Measurements from ENCODE around the gene BOC. TPM values are rescaled to one million over a fixed set of nuclear protein-coding genes. Genes with fewer than 3 reads are reported as not detected.

BOC gene
- total RNA-seq, 2 donors from 2014 or later = 0.66 TPM; not detected in 1

DNA sequence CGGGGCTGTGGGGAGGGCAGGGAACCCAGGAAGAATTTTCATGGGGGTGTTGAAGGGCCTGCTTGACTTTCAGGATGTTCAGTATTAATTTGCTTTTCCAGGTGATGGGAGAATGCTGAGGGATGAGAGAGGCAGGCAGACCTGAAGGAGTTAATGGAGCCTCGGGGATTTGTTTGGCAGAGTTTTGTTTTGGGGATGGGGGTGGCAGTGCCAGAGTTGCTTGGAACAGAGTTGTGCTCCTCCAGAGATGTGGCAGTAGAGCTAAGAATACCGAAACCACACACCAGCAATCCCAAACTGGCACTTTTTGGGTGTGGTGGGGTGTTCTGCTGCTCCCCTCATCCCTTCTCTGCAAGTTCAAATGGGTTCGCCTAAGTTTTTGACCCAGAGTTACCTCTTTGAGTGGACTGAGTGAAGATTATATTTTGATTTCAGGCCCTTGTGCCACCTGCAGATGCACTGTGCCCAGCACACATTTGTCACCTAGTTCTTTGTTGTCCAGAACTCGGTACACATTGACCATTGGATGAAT is 1.6 kb downstream of the BOC start:
- H3K27me3 Mint-ChIP-seq = peaks cover 60% of the 10 kb centered on the region
- H3K4me3 Mint-ChIP-seq = peak overlapping the region; percentile 23
- no peak overlapping the region for H3K27ac Mint-ChIP-seq
- H3K9me3 Mint-ChIP-seq = no peaks in the 10 kb centered on the region
- H3K36me3 Mint-ChIP-seq (ENCODE audit: low read depth) = peaks cover 6% of the 10 kb centered on the region
- H3K4me1 Mint-ChIP-seq = peaks cover 9% of the 10 kb centered on the region
- ATAC-seq (replicated peaks) = no peak

DNA sequence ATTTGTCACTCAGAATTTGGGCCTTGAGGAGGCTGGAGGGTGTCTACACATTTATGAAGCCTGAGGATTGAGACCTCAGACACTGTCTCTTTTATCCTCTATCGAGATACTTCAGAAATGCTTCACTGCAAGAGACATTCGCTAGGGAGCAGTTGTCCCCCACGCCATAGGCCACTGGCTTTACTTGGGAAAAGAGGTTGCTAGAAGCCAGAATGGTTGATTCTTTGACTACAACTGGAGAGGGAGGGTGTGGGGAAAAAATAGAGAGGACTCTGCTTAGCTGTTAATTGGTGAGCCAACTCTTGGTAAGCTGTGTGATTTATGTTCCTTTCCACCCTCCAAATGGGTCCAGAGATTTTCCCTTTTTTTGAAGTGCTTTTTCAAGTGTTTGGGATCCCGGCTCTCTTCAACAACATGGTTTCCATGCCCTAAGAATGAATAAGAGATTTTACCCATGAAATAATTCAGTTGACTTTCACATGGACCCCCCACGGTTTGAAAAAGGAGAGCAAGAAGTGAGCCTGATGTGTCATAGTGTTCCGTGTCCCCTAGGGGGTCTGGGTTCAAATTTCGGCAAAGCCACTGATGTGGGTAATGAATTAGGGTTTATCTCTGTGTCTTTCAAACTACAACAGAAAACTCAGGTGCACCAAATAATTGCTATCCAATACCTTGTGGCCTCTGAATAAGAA is 2.7 kb downstream of the BOC start:
- Mint-ChIP-seq H3K4me3 (no peak overlapping the region), H3K36me3 (ENCODE audit: low read depth) (peaks cover 6% of the 10 kb centered on the region), H3K9me3 (no peaks in the 10 kb centered on the region), H3K27me3 (peaks cover 56% of the 10 kb centered on the region), H3K27ac (no peak overlapping the region), H3K4me1 (peaks cover 9% of the 10 kb centered on the region)
- ATAC-seq (replicated peaks) = no peak

DNA sequence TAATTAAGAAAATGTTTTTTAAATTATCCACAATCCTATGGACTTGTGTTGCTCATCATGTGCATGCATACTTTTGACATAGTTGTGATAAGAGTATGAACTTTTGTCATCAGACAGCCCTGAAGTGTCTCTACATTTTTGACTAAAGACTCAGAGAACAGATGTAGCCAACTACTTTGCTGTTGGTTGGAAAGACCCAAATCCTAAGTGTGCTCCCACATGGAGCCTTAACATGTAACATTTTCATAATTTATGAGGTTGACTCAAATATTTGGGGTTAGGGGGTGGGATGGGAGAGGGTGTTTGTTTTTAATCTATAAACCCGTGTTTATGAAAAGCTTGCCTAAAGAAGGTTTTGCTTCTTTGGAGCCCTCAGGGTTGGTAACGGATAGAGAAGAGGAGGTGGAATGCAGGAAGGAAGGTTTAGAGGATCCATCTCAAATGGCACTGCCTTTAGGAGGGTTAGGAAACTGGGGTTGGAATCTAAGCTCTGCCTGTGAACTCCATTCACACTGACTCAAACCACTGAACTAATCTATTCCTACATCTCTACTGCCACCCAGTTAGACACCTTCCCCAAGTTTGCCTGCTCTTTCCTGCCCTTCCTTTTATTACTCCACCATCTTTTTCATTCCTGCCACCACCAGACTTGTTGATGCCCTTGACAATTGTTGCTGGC is 3.7 kb downstream of the BOC start:
- H3K9me3 Mint-ChIP-seq = no peaks in the 10 kb centered on the region
- peaks cover 49% of the 10 kb centered on the region for H3K27me3 Mint-ChIP-seq
- peaks cover 6% of the 10 kb centered on the region for H3K36me3 Mint-ChIP-seq (ENCODE audit: low read depth)
- peaks cover 9% of the 10 kb centered on the region for H3K4me1 Mint-ChIP-seq
- no peak overlapping the region for H3K4me3 Mint-ChIP-seq
- ATAC-seq (replicated peaks) = no peak
- no peak overlapping the region for H3K27ac Mint-ChIP-seq

DNA sequence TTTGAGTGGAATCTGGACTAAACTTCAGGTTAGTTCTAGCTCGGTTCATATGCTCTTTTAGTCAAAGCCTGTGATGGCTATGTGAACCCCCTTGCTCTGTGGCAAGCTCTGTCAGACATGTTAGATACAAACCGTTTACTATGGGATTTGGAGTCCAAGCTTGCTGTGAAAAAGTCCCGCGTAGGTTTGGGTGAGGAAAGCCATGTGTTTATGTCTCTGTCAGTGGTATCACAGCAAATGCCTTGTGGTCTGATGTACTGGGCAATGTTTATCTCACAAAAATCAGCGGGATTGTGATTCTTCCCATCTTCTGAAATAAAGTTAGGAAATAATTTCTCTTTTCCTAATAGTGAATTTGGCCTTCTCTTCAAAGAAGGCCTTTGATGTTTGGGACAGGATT is 5.0 kb downstream of the BOC start:
- Mint-ChIP-seq H3K9me3 (no peaks in the 10 kb centered on the region), H3K36me3 (ENCODE audit: low read depth) (no peaks in the 10 kb centered on the region), H3K4me3 (no peak overlapping the region), H3K4me1 (peaks cover 5% of the 10 kb centered on the region), H3K27ac (no peak overlapping the region), H3K27me3 (peaks cover 50% of the 10 kb centered on the region)
- no peak for ATAC-seq (replicated peaks)

DNA sequence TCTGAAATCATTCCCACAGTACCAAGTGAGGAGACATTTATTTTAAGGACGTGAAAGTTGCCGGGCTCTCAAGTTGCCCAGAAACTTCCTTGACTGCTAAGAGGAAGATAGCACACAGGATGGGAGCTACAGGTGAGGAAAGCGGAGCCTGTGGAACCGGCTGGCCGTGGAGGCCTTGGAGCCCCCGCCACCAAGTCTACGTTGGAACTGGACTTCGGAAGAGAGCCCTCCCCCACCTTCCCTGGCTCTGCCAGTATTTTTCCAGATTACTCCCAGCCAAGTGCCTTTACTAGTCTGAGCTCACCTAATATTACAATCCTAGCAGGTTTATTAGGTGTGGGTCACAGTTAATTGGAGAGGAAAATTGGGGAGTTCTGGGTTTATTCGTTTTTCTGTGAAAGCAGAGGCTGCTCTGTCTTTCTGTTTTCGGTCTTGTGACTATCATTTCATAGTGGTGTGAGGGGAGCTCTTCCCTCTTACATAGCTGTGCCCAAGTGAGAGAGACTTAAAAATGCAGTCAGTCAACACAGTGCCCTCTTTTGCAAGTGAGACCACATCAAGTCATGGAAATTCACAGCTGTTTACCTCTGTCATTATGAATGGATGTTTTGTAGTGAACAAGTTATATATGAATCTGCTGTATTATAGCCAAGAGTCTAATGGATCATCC is 6.8 kb downstream of the BOC start:
- H3K4me3 Mint-ChIP-seq = no peak overlapping the region
- no peaks in the 10 kb centered on the region for H3K9me3 Mint-ChIP-seq
- H3K4me1 Mint-ChIP-seq = no peaks in the 10 kb centered on the region
- ATAC-seq (replicated peaks) = no peak
- H3K27me3 Mint-ChIP-seq = peaks cover 41% of the 10 kb centered on the region
- H3K27ac Mint-ChIP-seq = no peak overlapping the region
- H3K36me3 Mint-ChIP-seq (ENCODE audit: low read depth) = no peaks in the 10 kb centered on the region

DNA sequence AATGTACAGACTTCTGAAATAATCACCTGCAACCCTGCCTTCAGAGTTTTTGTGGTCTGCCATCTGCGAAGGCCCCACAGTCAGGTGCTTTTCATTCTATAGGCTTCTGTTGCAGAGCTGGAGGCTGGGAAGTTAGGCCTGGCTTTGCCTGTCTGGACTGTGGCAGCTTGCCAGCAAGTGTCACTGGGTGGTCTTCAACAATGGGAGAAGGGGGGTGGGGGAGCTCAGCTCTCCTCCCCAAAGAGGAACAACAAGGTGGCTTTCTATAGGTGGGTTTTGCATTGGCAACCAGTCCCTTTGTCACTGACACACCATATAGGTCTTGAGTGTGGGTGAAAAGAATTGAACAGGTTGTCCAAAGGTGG is 7.3 kb downstream of the BOC start:
- ATAC-seq (replicated peaks) = no peak
- Mint-ChIP-seq H3K27me3 (peaks cover 35% of the 10 kb centered on the region), H3K36me3 (ENCODE audit: low read depth) (no peaks in the 10 kb centered on the region), H3K27ac (no peak overlapping the region), H3K9me3 (no peaks in the 10 kb centered on the region), H3K4me1 (no peaks in the 10 kb centered on the region), H3K4me3 (no peak overlapping the region)

DNA sequence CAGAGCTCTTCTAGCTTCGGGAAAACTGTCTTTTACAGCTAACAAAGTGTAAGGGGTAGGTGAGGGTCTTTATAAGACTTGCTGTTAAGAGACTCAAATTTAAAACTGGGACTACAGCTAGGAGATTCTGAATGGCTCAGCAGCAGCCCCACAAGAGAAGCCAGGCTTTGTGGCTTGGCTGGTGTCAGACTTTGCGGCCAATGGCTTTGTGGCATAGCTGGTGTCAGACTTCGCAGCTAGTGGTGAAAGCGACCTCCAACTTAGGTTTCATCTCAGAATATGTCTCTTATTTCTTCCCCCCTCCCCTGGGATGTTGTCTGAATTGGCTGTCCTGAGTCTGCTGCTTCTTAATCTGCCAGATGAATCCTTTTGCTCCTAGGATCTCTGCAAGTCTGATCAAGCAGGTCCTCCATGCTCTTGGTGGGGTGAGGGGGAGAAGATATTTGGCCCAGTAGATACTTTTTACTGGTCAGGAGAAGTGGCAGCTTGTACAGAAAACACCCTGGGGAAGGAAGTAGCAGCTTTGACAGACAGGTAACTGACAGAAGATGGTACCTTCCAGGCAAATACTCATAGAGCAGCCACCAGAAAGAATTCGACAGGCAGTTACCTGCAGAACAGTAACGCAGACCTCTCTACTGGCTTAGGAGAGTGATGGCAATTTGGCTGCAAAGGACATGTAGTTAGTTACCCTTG is 8.4 kb downstream of the BOC start:
- peaks cover 32% of the 10 kb centered on the region for H3K27me3 Mint-ChIP-seq
- H3K4me1 Mint-ChIP-seq = no peaks in the 10 kb centered on the region
- no peak overlapping the region for H3K4me3 Mint-ChIP-seq
- no peak for ATAC-seq (replicated peaks)
- no peak overlapping the region for H3K27ac Mint-ChIP-seq
- H3K9me3 Mint-ChIP-seq = no peaks in the 10 kb centered on the region
- no peaks in the 10 kb centered on the region for H3K36me3 Mint-ChIP-seq (ENCODE audit: low read depth)

DNA sequence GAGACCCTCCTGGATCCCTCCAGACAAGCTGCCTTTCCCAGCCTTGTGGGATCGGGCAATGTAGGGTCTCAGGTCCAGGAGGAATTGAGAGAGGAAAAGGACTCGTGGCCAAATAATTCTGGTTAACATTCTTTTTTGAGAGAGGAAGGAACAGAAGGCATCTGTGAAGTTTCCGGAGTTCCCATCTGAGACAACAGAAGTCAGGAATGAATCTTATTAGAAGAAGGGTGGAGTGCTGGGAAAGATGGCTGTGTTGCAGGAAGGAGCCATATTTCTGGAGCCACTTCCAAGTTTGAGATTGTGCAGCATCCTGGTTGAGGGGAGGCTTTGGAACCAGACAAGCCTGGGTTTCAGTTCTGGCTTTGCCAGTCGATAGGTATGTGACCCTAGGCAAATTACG is 9.4 kb downstream of the BOC start:
- no peaks in the 10 kb centered on the region for H3K4me1 Mint-ChIP-seq
- no peaks in the 10 kb centered on the region for H3K9me3 Mint-ChIP-seq
- no peak overlapping the region for H3K4me3 Mint-ChIP-seq
- H3K36me3 Mint-ChIP-seq (ENCODE audit: low read depth) = no peaks in the 10 kb centered on the region
- H3K27me3 Mint-ChIP-seq = peaks cover 26% of the 10 kb centered on the region
- ATAC-seq (replicated peaks) = no peak
- H3K27ac Mint-ChIP-seq = no peak overlapping the region

DNA sequence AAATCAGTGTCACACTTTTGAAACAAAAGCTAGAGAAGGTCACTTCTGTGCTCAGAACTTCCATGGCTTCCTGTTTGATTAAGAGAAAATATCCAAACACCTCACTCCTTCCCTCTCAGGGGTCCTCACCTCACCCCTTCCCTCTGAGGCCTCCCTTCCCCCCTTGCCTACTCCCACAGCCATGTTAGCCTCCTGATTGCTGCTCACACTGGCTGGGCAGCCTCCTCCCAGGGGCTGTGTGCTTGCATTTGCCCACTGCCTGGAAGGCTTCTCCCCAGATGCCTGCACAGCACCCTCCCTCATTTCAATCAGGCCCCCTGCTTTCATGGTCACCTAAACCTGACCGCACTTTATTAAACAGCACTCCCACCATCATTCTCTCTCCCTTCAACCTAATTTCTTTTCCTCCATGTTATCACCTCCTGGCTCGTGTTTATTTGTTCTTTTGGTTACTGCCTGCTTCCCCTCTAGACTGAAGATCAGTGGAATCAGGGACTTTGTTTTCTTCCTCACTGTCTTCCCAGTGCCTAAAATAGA is 10.4 kb downstream of the BOC start:
- H3K36me3 Mint-ChIP-seq (ENCODE audit: low read depth) = no peaks in the 10 kb centered on the region
- H3K27me3 Mint-ChIP-seq = peaks cover 20% of the 10 kb centered on the region
- no peaks in the 10 kb centered on the region for H3K9me3 Mint-ChIP-seq
- H3K4me3 Mint-ChIP-seq = no peak overlapping the region
- no peak for ATAC-seq (replicated peaks)
- no peaks in the 10 kb centered on the region for H3K4me1 Mint-ChIP-seq
- H3K27ac Mint-ChIP-seq = no peak overlapping the region

DNA sequence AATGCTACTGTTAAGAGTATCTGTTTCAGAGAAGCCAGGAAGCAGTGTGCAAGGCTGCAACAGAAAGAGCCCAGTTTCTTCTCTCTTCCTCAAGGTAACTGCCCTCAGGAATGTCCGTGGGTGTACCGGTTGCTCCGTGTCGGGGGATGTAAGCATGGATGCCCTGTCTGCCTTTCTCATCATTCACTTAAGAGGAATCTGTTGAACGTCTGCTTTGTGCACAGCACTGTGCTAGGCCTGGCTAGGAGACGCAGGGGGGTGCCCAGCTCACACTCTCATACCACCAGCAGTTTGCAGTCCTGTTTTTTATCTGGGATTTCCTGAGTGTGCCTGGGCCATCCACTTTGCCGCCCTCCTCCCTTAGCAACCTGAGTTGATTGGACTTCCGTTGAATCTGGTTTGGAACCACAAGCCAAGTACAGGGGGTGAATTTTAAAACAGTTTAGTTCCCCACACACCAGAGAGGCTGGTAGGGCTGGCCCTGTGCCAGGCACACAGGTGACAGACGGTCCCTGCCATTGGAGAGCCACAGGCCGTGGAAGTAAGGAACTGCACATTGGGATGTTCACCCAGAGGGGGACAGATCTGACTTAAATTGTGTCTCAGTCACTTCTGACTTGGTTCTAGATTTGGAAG is 11.2 kb downstream of the BOC start:
- Mint-ChIP-seq H3K4me3 (no peak overlapping the region), H3K36me3 (ENCODE audit: low read depth) (no peaks in the 10 kb centered on the region), H3K27ac (no peak overlapping the region), H3K27me3 (peaks cover 20% of the 10 kb centered on the region), H3K9me3 (no peaks in the 10 kb centered on the region), H3K4me1 (no peaks in the 10 kb centered on the region)
- no peak for ATAC-seq (replicated peaks)

DNA sequence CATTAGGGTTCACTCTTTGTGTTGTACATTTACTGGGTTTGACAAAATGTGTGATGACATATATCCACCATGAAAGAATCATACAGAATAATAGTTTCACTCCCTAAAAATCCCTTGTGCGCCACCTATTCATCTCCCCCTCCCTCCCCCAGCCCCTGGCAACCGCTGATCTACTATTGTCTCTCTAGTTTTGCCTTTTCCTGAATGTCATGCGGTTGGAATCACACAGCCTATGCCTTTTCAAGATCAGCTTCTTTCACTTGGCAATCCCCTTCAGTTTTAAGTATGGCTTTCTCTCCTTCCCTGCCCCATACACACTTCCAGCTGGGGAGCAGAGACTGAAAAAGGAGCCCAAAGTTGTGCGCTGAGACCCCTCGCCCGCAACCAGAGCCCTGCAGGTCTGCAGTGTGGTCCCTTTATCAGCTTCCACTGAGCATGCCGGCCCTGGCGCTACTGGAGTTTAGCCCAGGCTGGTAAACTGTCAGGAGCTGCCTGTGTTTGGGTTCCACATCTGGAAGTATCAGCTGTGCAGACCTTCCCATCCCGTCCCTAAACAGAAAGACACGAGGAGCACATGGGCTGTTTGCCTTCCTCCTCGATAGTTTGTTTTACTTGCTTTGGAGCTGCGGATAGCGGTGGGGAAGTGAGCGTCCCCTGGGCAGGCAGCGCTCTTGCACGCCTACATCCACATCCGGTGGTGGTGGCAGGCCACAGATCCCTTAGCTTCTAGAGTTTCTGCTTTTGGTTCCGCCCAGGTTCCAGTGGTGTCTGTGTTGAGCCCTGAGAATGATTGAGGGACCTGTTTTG is 12.3 kb downstream of the BOC start:
- Mint-ChIP-seq H3K36me3 (ENCODE audit: low read depth) (no peaks in the 10 kb centered on the region), H3K4me3 (no peak overlapping the region), H3K9me3 (no peaks in the 10 kb centered on the region), H3K4me1 (no peaks in the 10 kb centered on the region), H3K27ac (no peak overlapping the region), H3K27me3 (peaks cover 17% of the 10 kb centered on the region)
- ATAC-seq (replicated peaks) = peak; percentile 64

DNA sequence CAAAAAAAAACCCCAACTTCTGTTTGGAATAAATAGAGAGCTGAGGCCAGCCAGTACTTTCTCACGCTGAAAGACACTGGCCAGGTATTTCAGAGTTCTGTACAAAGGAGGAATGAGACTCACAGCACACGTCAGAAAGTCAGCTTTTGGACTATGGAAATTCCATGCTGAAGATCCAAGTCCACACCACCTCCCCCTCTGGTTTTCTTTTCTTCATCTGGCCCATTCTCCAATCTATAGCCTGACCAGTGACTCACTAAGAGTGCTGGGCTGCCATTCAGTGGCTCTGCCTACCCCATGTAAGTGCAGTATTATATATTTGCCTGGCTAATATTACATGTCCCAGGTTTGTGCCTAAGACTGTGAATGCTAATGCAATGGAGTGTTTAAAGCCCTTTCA is 13.9 kb downstream of the BOC start:
- no peaks in the 10 kb centered on the region for H3K9me3 Mint-ChIP-seq
- no peak overlapping the region for H3K27ac Mint-ChIP-seq
- H3K36me3 Mint-ChIP-seq (ENCODE audit: low read depth) = no peaks in the 10 kb centered on the region
- ATAC-seq (replicated peaks) = no peak
- no peaks in the 10 kb centered on the region for H3K4me1 Mint-ChIP-seq
- no peak overlapping the region for H3K4me3 Mint-ChIP-seq
- H3K27me3 Mint-ChIP-seq = peaks cover 19% of the 10 kb centered on the region

DNA sequence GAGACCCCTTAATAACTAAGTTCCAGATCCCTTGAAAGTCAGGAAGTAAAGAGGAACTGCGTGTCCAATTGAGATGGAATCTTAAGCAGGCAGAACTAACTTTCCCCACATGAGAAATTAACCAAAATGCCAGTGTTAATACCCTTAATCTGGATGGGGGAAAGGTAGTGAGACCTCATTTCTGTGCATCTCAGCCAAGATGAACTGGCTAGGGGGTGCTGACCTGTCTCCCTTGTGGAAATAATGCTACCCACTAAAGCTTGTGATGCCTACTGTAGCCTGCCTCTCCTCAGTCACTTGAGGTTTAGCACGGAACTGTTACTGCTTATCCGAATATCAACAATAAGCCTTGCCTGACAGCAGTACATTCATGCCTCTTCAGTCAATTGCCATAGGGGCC is 15.1 kb downstream of the BOC start:
- H3K4me1 Mint-ChIP-seq = no peaks in the 10 kb centered on the region
- no peak overlapping the region for H3K27ac Mint-ChIP-seq
- H3K9me3 Mint-ChIP-seq = no peaks in the 10 kb centered on the region
- peaks cover 7% of the 10 kb centered on the region for H3K27me3 Mint-ChIP-seq
- no peak overlapping the region for H3K4me3 Mint-ChIP-seq
- H3K36me3 Mint-ChIP-seq (ENCODE audit: low read depth) = no peaks in the 10 kb centered on the region
- no peak for ATAC-seq (replicated peaks)

Data from activated T-helper 17 cell treated with anti-CD3 and anti-CD28 coated beads, Interleukin-2, amount 50 U/mL, for 72 hours (primary cell).